ENCODE measurements around the gene MYO5C. TPM values are rescaled to one million over a fixed set of nuclear protein-coding genes. Genes with fewer than 3 reads are reported as not detected.

The MYO5C gene
- total and polyA plus RNA-seq, 12 donors: 0.81 to 10.7 (median 2.5) TPM

DNA sequence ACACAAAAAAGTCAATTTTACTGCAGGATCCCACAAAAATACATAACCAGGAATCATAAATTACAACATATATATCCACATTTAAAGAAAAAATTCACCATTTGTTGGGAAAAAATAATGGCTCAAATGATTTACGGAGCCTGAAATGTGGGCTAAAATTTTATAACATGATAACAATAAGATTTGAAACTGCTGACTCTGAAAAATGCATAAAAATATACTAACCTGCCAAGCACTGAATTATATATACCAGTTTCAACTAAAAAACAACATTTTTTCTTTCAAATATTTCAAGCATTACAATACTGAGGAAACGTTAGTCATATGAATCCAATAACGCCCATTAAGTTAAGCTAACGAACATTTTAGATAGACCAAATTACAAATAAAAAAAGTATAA, 12.2 kb upstream of the MYO5C start:
- WGBS, 4 donors: 94 to 96% (median 95%) methylated on average over 4 of the region's 4 CpGs
- peaks cover 0 to 2% of the 10 kb centered on the region in 2 donors for H3K36me3 ChIP-seq (replicated peaks in 1 of 2)
- H3K4me1 ChIP-seq (replicated peaks in 1 of 2): no peaks in the 10 kb centered on the region
- H3K27me3 ChIP-seq: no peaks in the 10 kb centered on the region
- H3K4me3 ChIP-seq: no peak overlapping the region
- intact Hi-C loops (cut with DNase I): no loop called here
- no peaks in the 10 kb centered on the region for H3K9me3 ChIP-seq (replicated peaks in 1 of 3)
- H3K27ac ChIP-seq: no peak overlapping the region
- no peak for DNase-seq
- no peak for TF ChIP-seq POLR2A (IDR thresholded peaks at IDR 0.05)
- TF ChIP-seq CTCF (IDR thresholded peaks at IDR 0.05): no peak

DNA sequence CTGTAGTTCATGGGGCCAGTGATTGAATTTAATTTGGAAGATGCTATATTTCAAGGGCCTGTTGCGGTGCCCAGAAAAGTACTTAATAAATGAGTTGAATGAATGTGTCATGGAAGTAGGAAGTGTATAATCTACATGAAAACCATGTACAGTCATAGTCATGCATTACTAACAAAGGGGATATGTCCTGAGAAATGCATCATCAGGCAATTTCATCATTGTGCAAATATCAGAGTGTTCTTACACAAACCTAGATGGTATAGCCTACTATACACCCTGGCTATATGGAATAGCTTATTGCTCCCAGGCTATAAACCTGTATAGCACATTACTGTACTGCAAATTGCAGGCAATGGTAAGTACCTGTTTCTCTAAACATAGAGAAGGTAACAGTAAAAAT, 10.7 kb upstream of the MYO5C start:
- intact Hi-C loops (cut with DNase I): no loop called here
- TF ChIP-seq POLR2A (IDR thresholded peaks at IDR 0.05) (no peak), CTCF (IDR thresholded peaks at IDR 0.05) (no peak)
- H3K9me3 ChIP-seq (replicated peaks in 1 of 3): no peaks in the 10 kb centered on the region
- no peak overlapping the region for H3K4me3 ChIP-seq
- no peaks in the 10 kb centered on the region for H3K4me1 ChIP-seq (replicated peaks in 1 of 2)
- WGBS, 4 donors: 32 to 100% (median 72%) methylated on average over 1 of the region's 1 CpG
- H3K27ac ChIP-seq: no peak overlapping the region
- H3K36me3 ChIP-seq (replicated peaks in 1 of 2): no peaks in the 10 kb centered on the region
- no peaks in the 10 kb centered on the region for H3K27me3 ChIP-seq
- DNase-seq: no peak

GRCh38 chr15:52303093-52303772, 7.6 kb upstream of the MYO5C start:
- intact Hi-C loops (cut with DNase I): no loop called here
- no peak overlapping the region for H3K27ac ChIP-seq
- no peak overlapping the region for H3K4me3 ChIP-seq
- no peaks in the 10 kb centered on the region for H3K4me1 ChIP-seq (replicated peaks in 1 of 2)
- H3K9me3 ChIP-seq (replicated peaks in 1 of 3): no peaks in the 10 kb centered on the region
- no peak for TF ChIP-seq POLR2A (IDR thresholded peaks at IDR 0.05)
- no peak for TF ChIP-seq CTCF (IDR thresholded peaks at IDR 0.05)
- no peaks in the 10 kb centered on the region for H3K36me3 ChIP-seq (replicated peaks in 1 of 2)
- H3K27me3 ChIP-seq: no peaks in the 10 kb centered on the region
- 71 to 89% (median 81%) methylated on average over 3 of the region's 3 CpGs for WGBS, 4 donors
- no peak for DNase-seq

DNA sequence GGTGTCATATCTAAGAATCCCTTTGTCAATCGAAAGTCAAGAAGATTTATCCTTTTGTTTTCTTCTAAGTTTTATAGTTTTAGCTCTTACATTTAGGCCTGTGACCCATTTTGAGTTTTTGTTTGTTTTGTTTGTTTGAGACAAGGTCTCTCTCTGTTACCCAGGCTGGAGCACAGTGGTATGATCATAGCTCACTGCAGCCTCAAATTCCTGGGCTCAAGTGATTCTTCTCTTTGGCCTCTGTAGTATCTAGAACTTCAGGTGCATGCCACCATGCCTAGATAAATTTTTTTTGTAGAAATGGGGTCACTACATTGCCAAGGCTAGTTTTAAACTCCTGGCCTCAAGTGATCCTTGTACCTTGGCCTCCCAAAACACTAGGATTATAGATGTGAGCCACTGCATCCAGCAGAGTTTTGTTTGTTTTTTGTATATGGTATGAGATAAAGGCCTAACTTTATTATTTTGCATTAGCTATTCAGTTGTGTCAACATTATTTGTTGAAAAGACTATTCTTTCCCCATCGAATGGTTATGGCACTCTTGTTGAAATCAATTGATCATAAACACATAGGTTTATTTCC, 5.8 kb upstream of the MYO5C start:
- DNase-seq: no peak
- WGBS, 4 donors: 92 to 98% (median 95%) methylated on average over 2 of the region's 2 CpGs
- H3K4me1 ChIP-seq (replicated peaks in 1 of 2): no peaks in the 10 kb centered on the region
- no peaks in the 10 kb centered on the region for H3K36me3 ChIP-seq (replicated peaks in 1 of 2)
- TF ChIP-seq CTCF (IDR thresholded peaks at IDR 0.05) (no peak), POLR2A (IDR thresholded peaks at IDR 0.05) (no peak)
- no peaks in the 10 kb centered on the region for H3K27me3 ChIP-seq
- no peak overlapping the region for H3K4me3 ChIP-seq
- no peak overlapping the region for H3K27ac ChIP-seq
- H3K9me3 ChIP-seq (replicated peaks in 1 of 3): no peaks in the 10 kb centered on the region
- intact Hi-C loops (cut with DNase I): no loop called here

Measured in adrenal gland (tissue), 12 donors.